NCI-H69 (cell line): ENCODE results near the gene PLPP2.

ENCODE experiments used
- DNase-seq: peaks from one replicate; lab custom pipeline; 2025; lab: John Stamatoyannopoulos, UW

The PLPP2 gene

GRCh38 chr19:291006-291521 lies at the start of gene PLPP2:
Gene PLPP2, minus strand, starts transcription at chr19:291403. Its CDS starts 67 bp downstream, at chr19:291336.
- DNase-seq: peak; percentile 65

- no peak for DNase-seq
These were observed 49.6 kb upstream of the PLPP2 start for GRCh38 chr19:340620-341385.

GRCh38 chr19:339262-339887 lies 48.2 kb upstream of the PLPP2 start:
- no peak for DNase-seq

GRCh38 chr19:338421-338820 lies 47.2 kb upstream of the PLPP2 start:
- no peak for DNase-seq

- no peak for DNase-seq
These were observed 44.9 kb upstream of the PLPP2 start for GRCh38 chr19:336067-336614.

GRCh38 chr19:335486-336066 lies 44.4 kb upstream of the PLPP2 start:
- no peak for DNase-seq

- no peak for DNase-seq
These were observed 43.9 kb upstream of the PLPP2 start for GRCh38 chr19:335072-335471.

- DNase-seq: no peak
These were observed 43.3 kb upstream of the PLPP2 start for GRCh38 chr19:334296-335071.

GRCh38 chr19:330503-330902 lies 39.3 kb upstream of the PLPP2 start:
- no peak for DNase-seq

GRCh38 chr19:329876-330275 lies 38.7 kb upstream of the PLPP2 start:
- no peak for DNase-seq

- DNase-seq: peak; percentile 16
These were observed 36.9 kb upstream of the PLPP2 start for GRCh38 chr19:328025-328505.

GRCh38 chr19:327291-328024 lies 36.3 kb upstream of the PLPP2 start:
- DNase-seq: no peak

GRCh38 chr19:326871-327270 lies 35.7 kb upstream of the PLPP2 start:
- no peak for DNase-seq

- no peak for DNase-seq
These were observed 34.8 kb upstream of the PLPP2 start for GRCh38 chr19:325937-326565.

GRCh38 chr19:325173-325936 lies 34.2 kb upstream of the PLPP2 start:
- no peak for DNase-seq

GRCh38 chr19:324716-325115 lies 33.5 kb upstream of the PLPP2 start:
- no peak for DNase-seq

GRCh38 chr19:322616-323015 lies 31.4 kb upstream of the PLPP2 start:
- no peak for DNase-seq

GRCh38 chr19:318509-318774 lies 27.2 kb upstream of the PLPP2 start:
- DNase-seq: no peak

GRCh38 chr19:317710-318508 lies 26.7 kb upstream of the PLPP2 start:
- DNase-seq: no peak
